ENCODE measurements around the gene NUTM2B.
"Not testable (repeated sequence)": the region's sequence is repeated elsewhere in the genome, so short reads cannot be mapped to it uniquely, and the experiment has no call there.

Gene NUTM2B

GRCh38 chr10:79744844-79745243 lies 41.8 kb downstream of the NUTM2B start:
- DNase-seq = not testable (repeated sequence)

DNA sequence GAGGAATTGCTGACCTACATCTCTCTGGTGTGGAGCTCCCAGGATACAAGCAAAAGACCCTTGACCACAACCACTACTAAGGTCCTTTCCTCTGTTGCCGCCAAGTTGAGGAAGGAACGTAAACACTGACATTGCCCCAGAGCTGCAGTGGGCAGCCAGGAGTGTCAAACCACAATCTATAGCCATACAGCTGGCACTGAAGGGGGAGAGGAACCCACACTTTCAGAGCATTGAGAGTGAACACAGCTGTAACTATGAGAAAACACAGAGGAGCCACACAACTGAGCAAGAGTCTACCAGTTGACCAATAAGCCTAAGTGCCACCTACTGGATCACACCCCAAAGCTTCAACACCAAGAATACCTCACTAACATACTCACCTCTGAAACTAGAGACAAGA lies 45.5 kb downstream of the NUTM2B start:
- not testable (repeated sequence) for DNase-seq

DNA sequence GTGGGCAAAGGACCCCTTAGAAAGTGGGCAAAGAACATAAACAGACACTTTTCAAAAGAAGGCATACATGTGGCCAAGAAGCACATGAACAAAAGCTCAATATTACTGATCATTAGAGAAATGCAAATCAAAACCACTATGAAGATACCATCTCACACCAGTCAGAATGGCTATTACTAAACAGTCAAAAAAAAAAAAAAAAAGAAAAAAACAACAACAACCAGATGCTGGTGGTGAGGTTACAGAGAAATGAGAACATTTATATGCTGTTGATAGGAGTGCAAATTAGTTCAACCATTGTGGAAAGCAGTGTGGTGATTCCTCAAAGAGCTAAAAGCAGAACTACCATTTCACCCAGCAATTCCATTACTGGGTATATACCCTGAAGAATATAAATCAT lies 50.6 kb downstream of the NUTM2B start:
- DNase-seq = not testable (repeated sequence)

GRCh38 chr10:79758297-79758993 lies 55.4 kb downstream of the NUTM2B start:
- not testable (repeated sequence) for DNase-seq

Measured in NCI-H2029 (cell line).